DMS53 treated with DMSO at 0.1 percent for 48 hours (cell line): ENCODE data around the gene TBC1D13.

Source experiments
- DNase-seq: peaks from one replicate; lab custom pipeline; 2025; ENCODE audit not compliant: unreplicated experiment; lab: John Stamatoyannopoulos, UW

TBC1D13 gene

GRCh38 chr9:128820665-128821583 is 33.9 kb downstream of the TBC1D13 start:
- no peak for DNase-seq

- no peak for DNase-seq
These were observed 34.7 kb downstream of the TBC1D13 start for GRCh38 chr9:128821584-128822406.

DNA sequence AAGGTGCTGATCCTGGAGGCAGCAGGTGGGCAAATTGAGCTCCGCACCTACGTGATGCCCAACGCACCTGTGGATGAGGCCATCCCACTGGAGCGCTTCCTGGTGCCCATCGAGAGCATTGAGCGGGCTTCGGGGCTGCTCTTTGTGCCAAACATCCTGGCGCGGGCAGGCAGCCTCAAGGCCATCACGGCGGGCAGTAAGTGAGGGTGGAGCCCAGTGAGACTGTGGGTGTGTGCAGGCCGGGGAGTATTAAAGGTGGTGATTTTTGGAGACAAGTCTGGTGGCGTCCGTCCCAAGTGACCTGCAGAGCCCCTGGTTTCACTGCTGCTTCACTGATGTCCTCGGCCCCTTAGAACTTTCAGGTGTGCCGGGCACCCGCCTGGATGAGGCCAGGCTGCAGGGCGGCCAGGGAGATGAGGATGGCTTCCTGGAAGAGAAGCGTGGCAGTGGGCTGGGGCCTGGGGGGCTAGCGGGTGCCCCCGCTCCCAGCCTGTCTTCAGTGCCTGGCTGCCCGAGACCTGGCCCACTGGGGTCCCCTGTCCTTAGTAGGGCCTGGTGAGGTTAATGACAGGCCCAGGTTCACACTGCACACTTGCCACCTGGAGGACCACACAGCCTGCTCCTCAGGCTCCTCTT is 35.5 kb downstream of the TBC1D13 start:
- DNase-seq, result no peak

DNA sequence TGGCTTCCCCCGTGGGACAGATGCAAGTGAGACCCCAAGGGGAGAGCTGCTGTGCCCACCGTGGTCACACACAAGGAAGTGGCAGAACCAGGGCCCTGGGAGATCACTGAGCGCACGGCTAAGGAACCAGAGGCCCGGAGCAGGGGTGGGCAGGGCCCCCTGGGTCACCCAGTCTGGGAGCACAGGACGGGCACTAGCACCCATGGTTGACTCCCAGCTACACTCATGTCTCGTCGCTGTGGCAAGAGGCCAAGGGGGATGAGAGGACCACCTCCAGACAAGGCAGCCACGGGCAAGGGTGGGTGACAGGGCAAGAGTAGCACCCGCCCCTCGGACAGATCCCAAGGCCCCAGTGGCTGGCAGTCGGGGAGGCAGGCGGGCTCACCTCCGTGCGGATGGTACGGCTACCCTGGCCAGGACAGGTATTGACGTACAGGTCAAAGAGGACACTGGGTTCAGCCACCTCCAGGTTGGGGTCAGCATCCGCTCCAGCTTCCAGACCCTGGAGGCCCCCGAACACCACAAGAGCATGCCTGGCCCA is 36.4 kb downstream of the TBC1D13 start:
- no peak for DNase-seq

- DNase-seq, result no peak
These were observed 36.9 kb downstream of the TBC1D13 start for GRCh38 chr9:128823903-128824406.

- DNase-seq, result no peak
These were observed 37.9 kb downstream of the TBC1D13 start for GRCh38 chr9:128824911-128825310.

GRCh38 chr9:128825923-128826700 is 39.1 kb downstream of the TBC1D13 start:
- DNase-seq, result no peak

GRCh38 chr9:128828267-128828666 is 41.2 kb downstream of the TBC1D13 start:
- DNase-seq, result no peak

DNA sequence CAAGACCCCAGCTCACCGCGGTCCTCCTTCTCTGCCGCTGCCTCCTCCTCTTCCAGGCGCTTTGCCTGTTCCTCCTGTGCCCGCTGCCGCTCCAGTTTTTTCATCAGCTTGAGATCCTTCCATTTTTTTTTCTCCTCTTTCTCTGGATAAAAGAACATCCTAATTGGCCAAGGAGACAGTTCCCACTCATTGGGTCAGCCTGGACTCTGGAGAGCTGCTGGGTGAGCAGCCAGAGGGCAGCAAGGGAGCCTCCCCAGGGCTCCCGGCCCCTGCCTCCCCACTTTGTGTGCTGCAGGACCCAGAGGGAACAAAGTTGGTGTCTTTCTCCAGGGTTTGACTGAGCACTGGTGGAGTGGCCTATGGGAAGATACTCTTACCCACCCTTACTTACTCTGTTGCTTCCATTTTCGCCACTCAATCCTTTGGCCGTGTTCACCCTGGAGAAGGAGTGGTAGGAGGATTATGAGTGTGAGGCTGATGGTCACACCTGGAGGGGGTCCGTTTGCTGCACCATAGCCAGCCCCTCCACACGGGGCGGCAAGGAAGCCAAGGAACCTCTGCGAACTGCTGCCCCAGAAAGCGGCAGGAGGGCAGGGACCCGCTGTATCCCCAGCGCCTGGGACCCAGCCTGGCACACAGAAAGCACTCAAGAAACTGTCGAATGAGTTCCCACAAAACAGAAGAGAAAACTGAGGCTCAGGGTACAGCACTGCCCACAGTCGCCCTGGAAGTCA is 41.8 kb downstream of the TBC1D13 start:
- no peak for DNase-seq

- DNase-seq, result peak; percentile 96
These were observed 42.6 kb downstream of the TBC1D13 start, which contains the start of gene SPOUT1 for GRCh38 chr9:128829477-128830251. Gene SPOUT1, minus strand, starts transcription at chr9:128829794. Its CDS starts 14 bp downstream, at chr9:128829780.

- DNase-seq, result no peak
These were observed 46.6 kb downstream of the TBC1D13 start for GRCh38 chr9:128833696-128834095.

DNA sequence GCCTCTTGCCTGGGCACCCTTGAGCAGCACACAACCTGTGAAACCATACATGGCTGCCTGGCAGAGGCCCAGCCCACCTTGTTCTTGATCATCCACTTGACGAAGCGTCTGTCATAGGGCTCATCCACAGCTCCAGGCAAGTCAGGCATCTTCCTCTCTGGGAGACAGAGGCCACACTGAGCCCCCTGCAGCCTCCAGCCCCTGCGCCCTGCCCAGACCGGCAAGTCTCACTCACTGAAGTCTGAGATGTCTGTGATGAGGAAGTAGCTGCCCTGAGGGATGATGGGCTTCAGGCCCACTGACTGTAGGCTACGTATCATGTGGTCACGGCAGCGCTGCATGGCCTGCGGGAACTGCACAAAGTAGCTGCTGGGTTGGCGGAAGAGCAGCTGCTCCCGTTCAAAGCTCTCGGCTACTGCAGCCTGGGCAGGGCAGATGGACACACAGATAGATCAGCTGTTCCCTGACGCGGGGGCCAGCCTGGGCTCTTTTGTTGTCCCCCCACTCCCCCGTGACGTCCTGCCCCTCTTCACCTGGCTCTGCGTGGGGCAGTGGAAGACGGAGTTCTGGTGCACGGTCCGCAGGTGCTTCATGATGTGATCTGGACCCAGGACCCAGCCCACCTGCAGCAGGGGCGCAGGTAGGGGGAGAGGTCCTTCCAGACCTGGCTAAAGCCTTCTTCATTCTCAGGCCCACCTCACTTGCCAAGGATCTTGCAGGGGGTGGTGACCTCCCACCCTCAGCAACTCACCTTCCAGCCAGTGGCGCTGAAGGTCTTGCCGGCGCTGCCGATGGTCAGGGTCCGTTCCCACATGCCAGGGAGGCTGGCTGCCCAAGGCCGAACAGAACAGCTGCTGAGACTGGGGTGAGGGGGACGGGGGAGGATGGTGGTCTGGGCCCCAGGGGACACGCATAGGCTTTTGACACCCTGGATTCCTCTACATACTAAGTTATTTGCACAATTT is 48.5 kb downstream of the TBC1D13 start:
- no peak for DNase-seq

DNA sequence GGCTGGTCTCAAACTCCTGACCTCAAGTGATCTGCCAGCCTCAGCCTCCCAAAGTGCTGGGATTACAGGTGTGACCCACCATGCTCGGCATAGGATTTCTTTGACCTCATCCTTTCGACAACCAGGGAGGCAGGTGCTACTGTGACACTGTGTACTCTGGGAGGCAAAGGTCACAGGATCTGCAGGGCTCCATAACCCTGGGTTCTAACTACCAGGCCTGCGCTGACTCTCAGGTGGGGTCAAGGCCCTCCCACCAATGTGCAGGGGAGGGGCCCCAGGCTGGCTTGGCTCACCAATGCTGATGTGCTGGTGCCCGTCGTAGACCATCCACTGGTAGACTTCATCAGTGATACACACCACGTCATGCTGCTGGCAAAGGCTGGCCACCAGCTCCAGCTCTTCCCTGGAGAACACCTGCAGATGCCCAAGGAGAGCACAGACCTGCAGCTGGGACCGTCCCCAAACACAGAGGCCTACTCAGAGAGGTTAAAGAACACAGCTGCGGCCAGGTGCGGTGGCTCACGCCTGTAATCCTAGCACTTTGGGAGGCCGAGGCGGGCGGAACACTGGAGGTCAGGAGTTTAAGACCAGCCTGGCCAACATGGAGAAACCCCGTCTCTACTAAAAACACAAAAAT is 49.6 kb downstream of the TBC1D13 start:
- DNase-seq, result no peak

DNA sequence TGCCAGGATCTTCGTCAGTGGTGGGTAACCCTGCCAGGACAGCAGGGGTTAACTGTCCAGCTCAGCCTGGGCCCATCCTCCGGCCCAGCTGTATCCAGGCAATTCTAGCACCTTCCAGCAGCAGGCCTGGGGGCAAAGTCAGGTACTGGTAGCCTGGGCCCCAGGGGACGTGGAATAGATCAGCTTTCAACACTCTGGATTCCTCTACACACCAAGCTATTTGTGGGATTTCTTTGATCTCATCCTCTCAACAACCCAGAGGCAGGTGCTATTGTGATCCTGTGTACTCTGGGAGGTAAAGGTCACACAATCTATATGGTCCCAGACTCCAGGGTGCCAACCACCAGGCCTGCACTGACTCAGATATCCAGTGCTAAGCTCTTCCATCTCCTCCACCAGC is 51.3 kb downstream of the TBC1D13 start:
- DNase-seq, result no peak

DNA sequence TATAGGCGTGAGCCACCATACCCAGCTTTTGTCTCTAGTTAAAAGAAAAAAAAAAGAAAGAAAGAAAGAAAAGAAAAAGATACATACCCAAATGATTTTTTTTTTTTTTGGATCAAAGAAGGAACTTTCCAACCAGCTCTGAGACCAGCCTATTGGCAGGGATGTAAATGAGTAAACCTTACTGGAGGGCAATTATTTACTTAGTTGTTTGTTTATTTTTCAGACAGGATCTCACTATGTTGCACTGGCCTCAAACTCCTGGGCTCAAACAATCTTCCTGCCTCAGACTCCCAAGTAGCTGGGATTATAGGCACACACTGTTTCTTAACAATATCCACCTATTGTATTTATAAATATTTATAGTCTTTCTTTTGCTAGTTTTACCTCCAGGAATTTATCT is 53.5 kb downstream of the TBC1D13 start:
- DNase-seq, result no peak

GRCh38 chr9:128841694-128842492 is 54.8 kb downstream of the TBC1D13 start:
- no peak for DNase-seq
